HG02623 (cell line): ENCODE data around the gene ZNF609.

Experiments
- ATAC-seq: cut with Tn5 transposase; IDR thresholded peaks from one replicate; pipeline ENCODE4 v1.9.1; 2021; ENCODE audit warnings: moderate library complexity; ENCODE audit not compliant: unreplicated experiment

Gene ZNF609

GRCh38 chr15:64690578-64691296, 230.4 kb downstream of the ZNF609 start:
- no peak for ATAC-seq

GRCh38 chr15:64691896-64692565, 231.7 kb downstream of the ZNF609 start:
- no peak for ATAC-seq

- ATAC-seq = no peak
Observed at GRCh38 chr15:64693134-64693533, 232.8 kb downstream of the ZNF609 start.

GRCh38 chr15:64694816-64695215, 234.4 kb downstream of the ZNF609 start:
- no peak for ATAC-seq

- no peak for ATAC-seq
Observed at GRCh38 chr15:64695561-64695992, 235.2 kb downstream of the ZNF609 start.

GRCh38 chr15:64696481-64696880, 236.1 kb downstream of the ZNF609 start:
- no peak for ATAC-seq

GRCh38 chr15:64697911-64698369, 237.6 kb downstream of the ZNF609 start:
- no peak for ATAC-seq

GRCh38 chr15:64698823-64699222, 238.4 kb downstream of the ZNF609 start:
- no peak for ATAC-seq

GRCh38 chr15:64699751-64700388, 239.5 kb downstream of the ZNF609 start:
- no peak for ATAC-seq

- no peak for ATAC-seq
Observed at GRCh38 chr15:64701051-64701450, 240.7 kb downstream of the ZNF609 start.

GRCh38 chr15:64701482-64702184, 241.3 kb downstream of the ZNF609 start:
- no peak for ATAC-seq

GRCh38 chr15:64702816-64703631, 242.6 kb downstream of the ZNF609 start:
- ATAC-seq = peak; percentile 88

- ATAC-seq = no peak
Observed at GRCh38 chr15:64703632-64703959, 243.2 kb downstream of the ZNF609 start.

GRCh38 chr15:64705006-64705405, 244.6 kb downstream of the ZNF609 start:
- ATAC-seq = no peak

- ATAC-seq = no peak
Observed at GRCh38 chr15:64706011-64706911, 245.9 kb downstream of the ZNF609 start.

- ATAC-seq = no peak
Observed at GRCh38 chr15:64710676-64711428, 250.5 kb downstream of the ZNF609 start.

- ATAC-seq = no peak
Observed at GRCh38 chr15:64712353-64712752, 252.0 kb downstream of the ZNF609 start.

- no peak for ATAC-seq
Observed at GRCh38 chr15:64713592-64713991, 253.2 kb downstream of the ZNF609 start.

- no peak for ATAC-seq
Observed at GRCh38 chr15:64716452-64716851, 256.1 kb downstream of the ZNF609 start.
